Naive thymus-derived CD4-positive, alpha-beta T cell (primary cell): Measurements from ENCODE around the gene CIB2. TPM values are rescaled to one million over a fixed set of nuclear protein-coding genes. Genes with fewer than 3 reads are reported as not detected.

Experiments
- ATAC-seq: fragments of 150-1000 bp; cut with Tn5 transposase; 2 replicates; pipeline ENCODE4 v1.10.0; 2021; ENCODE audit warnings: mild to moderate bottlenecking, moderate library complexity
- CTCF ChIA-PET: fragments of 350-600 bp; sonication (Branson Sonifier 250); formaldehyde crosslinking; loops from one replicate; lab custom pipeline; 2021; ENCODE audit warnings: antibody characterized with exemption; lab: Charles Lee
- POLR2A ChIA-PET: fragments of 350-600 bp; sonication (Branson Sonifier 250); formaldehyde crosslinking; loops from one replicate; lab custom pipeline; 2021; ENCODE audit warnings: antibody characterized with exemption, inconsistent platforms; lab: Charles Lee
- DNase-seq, 9 donors: peaks; one replicate each; pipeline versions ENCODE4 v3.0.0 to v3.0.0-alpha.2; 2020 to 2022; ENCODE audit warnings: mixed read lengths in 1 of 9
- H3K27ac ChIP-seq: one replicate; pipeline ENCODE4 v1.7.0; 2013; ENCODE audit warnings: mild to moderate bottlenecking, low read depth, low read length, moderate library complexity
- H3K27me3 ChIP-seq, 2 donors: one replicate each; pipeline ENCODE4 v1.7.0; 2013; ENCODE audit warnings: low read length in 2 of 2, mild to moderate bottlenecking in 2 of 2, moderate library complexity in 2 of 2; ENCODE audit not compliant: control insufficient read depth in 2 of 2, insufficient read depth in 2 of 2
- H3K36me3 ChIP-seq, 3 experiments: 1 replicate in 2 of 3; 2 replicates in 1 of 3; pipeline ENCODE4 v1.7.0; 2013; ENCODE audit warnings: low read length in 3 of 3, mild to moderate bottlenecking in 3 of 3, moderate library complexity in 1 of 3; ENCODE audit not compliant: insufficient read depth in 3 of 3, control insufficient read depth in 2 of 3
- H3K4me1 ChIP-seq, 2 donors: one replicate each; pipeline ENCODE4 v1.7.0; 2013; ENCODE audit warnings: low read length in 2 of 2, mild to moderate bottlenecking in 2 of 2, moderate library complexity in 1 of 2; ENCODE audit not compliant: control insufficient read depth in 2 of 2, insufficient read depth in 2 of 2
- H3K4me3 ChIP-seq: 2 replicates; pipeline ENCODE4 v1.7.0; 2013; ENCODE audit warnings: mild to moderate bottlenecking, low read length
- H3K9me3 ChIP-seq, 3 experiments: 1 replicate in 2 of 3; 2 replicates in 1 of 3; pipeline ENCODE4 v1.7.0; 2013; ENCODE audit warnings: low read length in 3 of 3; ENCODE audit not compliant: control insufficient read depth in 2 of 3
- H3K27ac Mint-ChIP-seq, 9 donors: one replicate each; pipeline ENCODE4 v1.8.0; 2020 to 2022; ENCODE audit warnings: mixed read lengths in 9 of 9, mild to moderate bottlenecking in 8 of 9, moderate library complexity in 5 of 9, inconsistent platforms in 2 of 9
- H3K27me3 Mint-ChIP-seq, 5 donors: one replicate each; pipeline ENCODE4 v1.8.0; 2021 to 2022; ENCODE audit warnings: mixed read lengths in 5 of 5, mild to moderate bottlenecking in 1 of 5
- H3K36me3 Mint-ChIP-seq, 5 donors: one replicate each; pipeline ENCODE4 v1.8.0; 2020 to 2022; ENCODE audit warnings: mixed read lengths in 5 of 5, mild to moderate bottlenecking in 3 of 5, inconsistent platforms in 1 of 5
- H3K4me1 Mint-ChIP-seq, 7 donors: one replicate each; pipeline ENCODE4 v1.8.0; 2020 to 2022; ENCODE audit warnings: mixed read lengths in 7 of 7, mild to moderate bottlenecking in 3 of 7, inconsistent platforms in 1 of 7
- H3K4me3 Mint-ChIP-seq, 10 donors: one replicate each; pipeline ENCODE4 v1.8.0; 2020 to 2022; ENCODE audit warnings: mild to moderate bottlenecking in 10 of 10, mixed read lengths in 10 of 10, moderate library complexity in 6 of 10, inconsistent platforms in 2 of 10
- H3K9me3 Mint-ChIP-seq, 11 donors: one replicate each; pipeline ENCODE4 v1.8.0; 2020 to 2022; ENCODE audit warnings: mixed read lengths in 11 of 11, mild to moderate bottlenecking in 4 of 11, inconsistent platforms in 1 of 11, moderate library complexity in 1 of 11
- intact Hi-C, 2 donors: fragments of 100-400 bp; cut with micrococcal nuclease; formaldehyde crosslinking; loops; one replicate each; pipeline ENCODE4 v1.15.1; 2023
- polyA plus RNA-seq, 2 donors: library from polyadenylated mRNA; unstranded; fragments of 300-500 nt; fragmentation: Illumina TruSeq; gene quantifications; one replicate each; pipeline ENCODE4 v1.2.3, GENCODE V29; 2021
- total RNA-seq, 6 experiments: library from RNA in 5 of 6; stranded (reverse) in 5 of 6; gene quantifications; 1 replicate in 5 of 6; 2 replicates in 1 of 6; pipeline ENCODE4 v1.2.3 and lab custom pipeline; 2021 to 2026

The CIB2 gene
- 1 to 10 TPM; 1.0 to 2.0 (median 1.7) TPM for total RNA-seq
- 1 to 10 TPM; 1.8 to 2.1 TPM for polyA plus RNA-seq
- total RNA-seq (lab: John Stamatoyannopoulos, UW) = 1.5 reads per million, percentile 4 among the genes with 10 or more reads in this experiment

DNA sequence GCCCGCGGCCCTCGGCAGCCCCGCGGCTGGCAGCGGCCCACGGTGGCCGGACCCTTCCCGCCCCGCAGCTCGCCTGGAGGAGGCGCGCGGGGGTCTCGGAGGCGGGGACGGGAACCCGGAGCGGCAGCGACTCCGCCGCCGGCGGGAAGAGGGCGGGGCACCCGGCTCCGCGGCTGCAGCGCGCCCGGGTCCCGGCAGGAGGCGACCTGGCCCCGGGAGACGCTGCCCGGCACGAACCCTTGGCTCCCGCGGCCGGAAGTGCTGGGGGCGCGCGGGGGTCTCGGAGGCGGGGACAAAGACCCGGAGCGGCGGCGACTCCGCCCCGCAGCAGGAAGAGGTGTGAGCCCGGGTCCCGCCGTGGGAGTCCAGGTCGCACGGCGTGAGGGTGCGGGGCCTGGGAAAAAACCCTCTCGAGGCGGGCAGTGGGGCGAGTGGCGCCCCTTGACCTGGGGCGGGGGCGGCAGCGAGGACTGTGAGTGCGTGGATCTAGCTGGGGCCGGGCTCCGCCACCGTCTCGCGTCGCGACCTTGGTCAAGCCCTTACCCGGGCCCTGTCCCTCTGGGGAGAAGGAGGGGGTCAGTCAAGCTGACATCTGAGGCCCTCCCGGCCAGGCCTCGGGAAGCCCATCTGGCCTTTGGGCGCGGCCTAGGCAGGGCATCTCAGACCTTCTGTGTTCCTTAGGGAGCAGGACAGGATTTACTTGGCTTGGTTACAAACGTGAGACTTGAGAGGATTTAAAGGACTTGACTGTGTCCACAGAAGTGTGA is at the start of gene CIB2:
Gene CIB2, minus strand, starts transcription at position 151 of the 767 bp plus-strand sequence. CDS start 230 bp downstream, outside the sequence.
- CTCF ChIA-PET = interaction anchor here (0.7 to 4.9 kb wide), 11 partner anchors 13 to 274 kb away, joined by 3 to 38 read pairs (median 5); no protein-coding TSS in a partner anchor
- POLR2A ChIA-PET = interaction anchor here (0.7 to 2.3 kb wide), 7 partner anchors 15 to 168 kb away, joined by 3 to 9 read pairs (median 5); partner anchors contain the start of genes IDH3A and SKIC8
- intact Hi-C loops = loop anchor here (1.0 to 5.0 kb wide), 8 partner anchors 18 to 111 kb away; partner anchors contain the start of gene IDH3A (in 2 of the 2)
- H3K9me3 ChIP-seq = no peaks in the 10 kb centered on the region
- H3K27ac Mint-ChIP-seq = peak within 1 kb of the TSS; percentile 68 to 93 (median 89)
- peaks cover 10 to 11% of the 10 kb centered on the region in 2 donors for H3K4me1 ChIP-seq
- H3K4me3 ChIP-seq = peak within 1 kb of the TSS; percentile 74
- peak within 1 kb of the TSS; percentile 86 for H3K27ac ChIP-seq
- H3K27me3 ChIP-seq = no peaks in the 10 kb centered on the region
- peaks cover 0 to 2% (median 0%) of the 10 kb centered on the region in 5 donors for H3K27me3 Mint-ChIP-seq
- H3K4me1 Mint-ChIP-seq = peaks cover 10 to 37% (median 21%) of the 10 kb centered on the region in 7 donors
- DNase-seq (peak; percentile 67 to 90 (median 78)), ATAC-seq (peak; percentile 90)
- H3K9me3 Mint-ChIP-seq = peaks cover 0 to 2% (median 0%) of the 10 kb centered on the region in 11 donors
- H3K4me3 Mint-ChIP-seq = peak within 1 kb of the TSS; percentile 80 to 89 (median 84)
- H3K36me3 Mint-ChIP-seq = peaks cover 0 to 4% (median 0%) of the 10 kb centered on the region in 5 donors
- H3K36me3 ChIP-seq = no peaks in the 10 kb centered on the region

DNA sequence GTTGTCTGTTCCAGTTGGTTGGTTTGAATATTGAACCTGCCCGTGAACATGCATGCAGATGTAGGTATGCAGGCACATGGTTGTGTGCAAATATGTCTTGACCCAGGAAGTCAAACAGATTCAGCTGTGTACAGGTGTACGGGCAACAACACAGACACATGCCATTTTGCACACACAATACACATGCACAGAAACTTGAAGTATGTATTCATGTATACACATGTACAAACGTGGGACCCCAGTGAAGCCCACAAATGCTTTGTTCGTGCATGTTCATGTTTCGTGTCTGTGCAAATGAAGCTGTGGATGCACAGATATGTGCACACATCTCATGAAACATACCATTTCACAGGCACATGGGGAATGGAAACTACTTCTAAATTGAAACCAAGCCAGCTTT is 48.7 kb upstream of the CIB2 start:
- H3K9me3 ChIP-seq = no peaks in the 10 kb centered on the region
- Mint-ChIP-seq H3K9me3 (no peaks in the 10 kb centered on the region), H3K4me3 (no peak overlapping the region), H3K4me1 (peaks cover 2 to 9% (median 6%) of the 10 kb centered on the region in 7 donors), H3K27ac (no peak overlapping the region), H3K27me3 (peaks cover 0 to 6% (median 0%) of the 10 kb centered on the region in 5 donors), H3K36me3 (no peaks in the 10 kb centered on the region)
- ChIA-PET POLR2A (no interaction called here), CTCF (interaction anchor here (0.7 kb wide), 2 partner anchors 163 to 342 kb away, joined by 3 to 4 read pairs; no protein-coding TSS in a partner anchor)
- intact Hi-C loops = loop anchor here in 1 of 2 donors (5.0 kb wide), 1 partner anchor 48 kb away; the partner anchor contains the start of gene CIB2
- no peak overlapping the region for H3K27ac ChIP-seq
- no peaks in the 10 kb centered on the region for H3K27me3 ChIP-seq
- no peak overlapping the region for H3K4me3 ChIP-seq
- DNase-seq (peak in 1 of 9 donors; percentile 6), ATAC-seq (no peak)
- no peaks in the 10 kb centered on the region for H3K36me3 ChIP-seq
- no peaks in the 10 kb centered on the region for H3K4me1 ChIP-seq

- intact Hi-C loops = loop anchor here in 1 of 2 donors (5.0 kb wide), 1 partner anchor 47 kb away; the partner anchor contains the start of gene CIB2
- H3K27ac ChIP-seq = no peak overlapping the region
- H3K27me3 ChIP-seq = no peaks in the 10 kb centered on the region
- H3K36me3 Mint-ChIP-seq = peaks cover 0 to 2% (median 0%) of the 10 kb centered on the region in 5 donors
- H3K36me3 ChIP-seq = no peaks in the 10 kb centered on the region
- no peaks in the 10 kb centered on the region for H3K9me3 ChIP-seq
- DNase-seq (no peak), ATAC-seq (no peak)
- CTCF ChIA-PET = no interaction called here
- no peak overlapping the region for H3K27ac Mint-ChIP-seq
- H3K4me3 ChIP-seq = no peak overlapping the region
- peaks cover 0 to 2% (median 0%) of the 10 kb centered on the region in 5 donors for H3K27me3 Mint-ChIP-seq
- H3K4me1 Mint-ChIP-seq = peaks cover 6 to 14% (median 11%) of the 10 kb centered on the region in 7 donors
- H3K4me1 ChIP-seq = peaks cover 0 to 4% of the 10 kb centered on the region in 2 donors
- H3K9me3 Mint-ChIP-seq = no peaks in the 10 kb centered on the region
- H3K4me3 Mint-ChIP-seq = no peak overlapping the region
- POLR2A ChIA-PET = no interaction called here
These were observed 48.1 kb upstream of the CIB2 start for GRCh38 chr15:78179286-78179840.

GRCh38 chr15:78178064-78178463 is 46.8 kb upstream of the CIB2 start:
- H3K4me3 ChIP-seq = no peak overlapping the region
- no peak for ATAC-seq
- Mint-ChIP-seq H3K4me3 (no peak overlapping the region), H3K9me3 (no peaks in the 10 kb centered on the region), H3K36me3 (peaks cover 0 to 9% (median 0%) of the 10 kb centered on the region in 5 donors), H3K27me3 (no peaks in the 10 kb centered on the region), H3K27ac (no peak overlapping the region), H3K4me1 (peaks cover 16 to 26% (median 20%) of the 10 kb centered on the region in 7 donors)
- H3K9me3 ChIP-seq = no peaks in the 10 kb centered on the region
- ChIA-PET POLR2A (interaction anchor here (0.6 kb wide), 1 partner anchor 69 kb away, joined by 6 read pairs; no protein-coding TSS in a partner anchor), CTCF (interaction anchor here (1.2 kb wide), 1 partner anchor 66 kb away, joined by 4 read pairs; no protein-coding TSS in a partner anchor)
- H3K4me1 ChIP-seq = peaks cover 0 to 17% of the 10 kb centered on the region in 2 donors
- H3K27me3 ChIP-seq = no peaks in the 10 kb centered on the region
- H3K36me3 ChIP-seq = no peaks in the 10 kb centered on the region
- H3K27ac ChIP-seq = no peak overlapping the region
- DNase-seq = no peak
- intact Hi-C loops = loop anchor here in 1 of 2 donors (5.0 kb wide), 1 partner anchor 46 kb away; the partner anchor contains the start of gene CIB2

DNA sequence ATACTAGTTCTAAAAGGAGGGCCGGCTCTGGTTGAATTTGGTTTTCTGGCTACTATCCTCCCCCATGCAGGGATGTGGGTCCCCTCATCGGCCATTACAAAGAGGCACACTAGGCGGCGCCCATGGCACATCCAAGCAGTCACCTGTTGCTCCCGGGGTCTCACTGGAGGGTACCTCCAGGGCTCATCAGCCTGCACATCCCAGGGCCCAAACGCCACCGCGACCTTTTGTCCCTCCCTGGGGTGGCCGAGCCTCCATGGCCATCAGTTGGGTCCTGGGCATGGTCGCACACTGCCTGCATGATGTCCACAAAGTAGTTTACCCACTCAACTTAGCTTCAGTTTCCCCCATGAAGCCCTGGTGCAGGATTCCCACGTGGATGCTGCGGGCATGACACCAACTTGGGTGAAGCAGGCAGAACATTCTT is 46.2 kb upstream of the CIB2 start:
- H3K27me3 Mint-ChIP-seq = no peaks in the 10 kb centered on the region

GRCh38 chr15:78175330-78175729 is 44.1 kb upstream of the CIB2 start:
- ChIA-PET CTCF (no interaction called here), POLR2A (no interaction called here)
- peak overlapping the region in 1 of 9 donors; percentile 36 for H3K27ac Mint-ChIP-seq
- no peak for ATAC-seq
- Histone ChIP-seq H3K27ac (no peak overlapping the region), H3K27me3 (no peaks in the 10 kb centered on the region), H3K9me3 (no peaks in the 10 kb centered on the region), H3K36me3 (peaks cover 0 to 25% (median 0%) of the 10 kb centered on the region in 3 experiments), H3K4me1 (peaks cover 0 to 17% of the 10 kb centered on the region in 2 donors), H3K4me3 (no peak overlapping the region)
- peaks cover 0 to 2% (median 0%) of the 10 kb centered on the region in 11 donors for H3K9me3 Mint-ChIP-seq
- DNase-seq = no peak
- no peaks in the 10 kb centered on the region for H3K27me3 Mint-ChIP-seq
- intact Hi-C loops = loop anchor here in 1 of 2 donors (5.0 kb wide), 1 partner anchor 43 kb away; the partner anchor contains the start of gene CIB2
- H3K36me3 Mint-ChIP-seq = peaks cover 0 to 31% (median 26%) of the 10 kb centered on the region in 5 donors
- H3K4me3 Mint-ChIP-seq = no peak overlapping the region
- peaks cover 19 to 42% (median 24%) of the 10 kb centered on the region in 7 donors for H3K4me1 Mint-ChIP-seq

More for the DNA sequence above, 46.2 kb upstream of the CIB2 start:
- Mint-ChIP-seq H3K4me1 (peaks cover 19 to 31% (median 24%) of the 10 kb centered on the region in 7 donors), H3K9me3 (peaks cover 0 to 2% (median 0%) of the 10 kb centered on the region in 11 donors), H3K36me3 (peaks cover 0 to 14% (median 4%) of the 10 kb centered on the region in 5 donors), H3K27ac (no peak overlapping the region), H3K4me3 (no peak overlapping the region)
- CTCF ChIA-PET = interaction anchor here (0.7 to 1.2 kb wide), 2 partner anchors 65 to 210 kb away, joined by 3 to 4 read pairs; no protein-coding TSS in a partner anchor
- intact Hi-C loops = loop anchor here (2.0 to 5.0 kb wide), 2 partner anchors 45 to 47 kb away; partner anchors contain the start of gene CIB2 (in 2 of the 2)
- POLR2A ChIA-PET = no interaction called here
- Histone ChIP-seq H3K27ac (no peak overlapping the region), H3K4me3 (no peak overlapping the region), H3K9me3 (no peaks in the 10 kb centered on the region), H3K4me1 (peaks cover 0 to 17% of the 10 kb centered on the region in 2 donors), H3K27me3 (no peaks in the 10 kb centered on the region), H3K36me3 (peaks cover 0 to 3% (median 0%) of the 10 kb centered on the region in 3 experiments)
- DNase-seq = peak in 2 of 9 donors; percentile 23 to 40
- ATAC-seq = peak; percentile 44
